H1 (cell line): ENCODE results near the gene CDK5. TPM values are rescaled to one million over a fixed set of nuclear protein-coding genes. Genes with fewer than 3 reads are reported as not detected.

Experiments
- CTCF ChIA-PET: fragments of 300-600 bp; sonication (Branson Sonifier 250); formaldehyde crosslinking; loops from one replicate; lab custom pipeline; 2021; ENCODE audit not compliant: partially characterized antibody; lab: Charles Lee
- POLR2A ChIA-PET: fragments of 300-600 bp; sonication (Branson Sonifier 250); formaldehyde crosslinking; loops from one replicate; lab custom pipeline; 2021; ENCODE audit warnings: inconsistent platforms; ENCODE audit not compliant: partially characterized antibody; lab: Charles Lee
- DNase-seq, 2 experiments: peaks; one replicate each; pipeline versions ENCODE4 v3.0.0 to v3.0.0-alpha.2; 2010 to 2022; ENCODE audit warnings: low spot score in 2 of 2, low read depth in 1 of 2, mixed read lengths in 1 of 2
- FAIRE-seq: peaks from 2 replicates; lab custom pipeline; 2011; peaks lifted over from hg19 to GRCh38; lab: Jason Lieb, UNC
- H2AFZ ChIP-seq: 2 replicates; pipeline ENCODE4 v1.8.1; 2012; ENCODE audit warnings: low read length, inconsistent platforms
- H2AK5ac ChIP-seq: 2 replicates; pipeline ENCODE4 v1.6.1; 2013; ENCODE audit warnings: low read depth, low read length
- H2BK120ac ChIP-seq: replicated peaks from 2 replicates; pipeline ENCODE3; 2013; ENCODE audit warnings: low read depth, low read length, inconsistent platforms
- H2BK12ac ChIP-seq: 2 replicates; pipeline ENCODE4 v1.6.1; 2013; ENCODE audit warnings: low read depth, low read length
- H2BK15ac ChIP-seq: 2 replicates; pipeline ENCODE4 v1.6.1; 2013; ENCODE audit warnings: low read length
- H2BK20ac ChIP-seq: 2 replicates; pipeline ENCODE4 v1.6.1; 2013; ENCODE audit warnings: low read length
- H2BK5ac ChIP-seq: 2 replicates; pipeline ENCODE4 v1.6.1; 2013; ENCODE audit warnings: low read depth, low read length
- H3K14ac ChIP-seq: 2 replicates; pipeline ENCODE4 v1.6.1; 2013; ENCODE audit warnings: inconsistent platforms; ENCODE audit not compliant: insufficient read length
- H3K18ac ChIP-seq: 2 replicates; pipeline ENCODE4 v1.6.1; 2013; ENCODE audit warnings: low read length; ENCODE audit errors: extremely low read depth
- H3K23ac ChIP-seq: 2 replicates; pipeline ENCODE4 v1.6.1; 2013; ENCODE audit warnings: inconsistent platforms; ENCODE audit not compliant: insufficient read length
- H3K23me2 ChIP-seq: 2 replicates; pipeline ENCODE4 v1.6.1; 2013; ENCODE audit warnings: low read depth, low read length
- H3K27ac ChIP-seq: 2 replicates; pipeline ENCODE4 v1.6.1; 2011; ENCODE audit warnings: low read depth, low read length, inconsistent platforms
- H3K27me3 ChIP-seq, 4 experiments: replicated peaks in 1 of 4; 1 replicate in 1 of 4; 2 replicates in 3 of 4; pipeline versions ENCODE4 v1.6.1 to v1.8.1; 2011 to 2013; ENCODE audit warnings: low read length in 3 of 4, mild to moderate bottlenecking in 3 of 4, inconsistent platforms in 2 of 4, mixed read lengths in 2 of 4, moderate library complexity in 1 of 4; ENCODE audit not compliant: control insufficient read depth in 3 of 4, insufficient read depth in 3 of 4; ENCODE audit errors: extremely low read depth in 1 of 4
- H3K36me3 ChIP-seq, 4 experiments: 2 replicates each; pipeline versions ENCODE4 v1.6.1 to v1.8.1; 2011 to 2013; ENCODE audit warnings: mild to moderate bottlenecking in 4 of 4, low read length in 3 of 4, moderate library complexity in 2 of 4, control low read depth in 1 of 4, inconsistent platforms in 1 of 4; ENCODE audit not compliant: insufficient read depth in 4 of 4, control insufficient read depth in 2 of 4
- H3K4ac ChIP-seq: replicated peaks from 2 replicates; pipeline ENCODE3; 2013; ENCODE audit warnings: low read length, low read depth, mixed read lengths, inconsistent platforms; ENCODE audit not compliant: insufficient read length
- H3K4me1 ChIP-seq, 4 experiments: replicated peaks in 1 of 4; 1 replicate in 1 of 4; 2 replicates in 3 of 4; pipeline versions ENCODE4 v1.6.1 to v1.8.1; 2011 to 2013; ENCODE audit warnings: low read length in 3 of 4, inconsistent platforms in 2 of 4, mixed read lengths in 1 of 4; ENCODE audit not compliant: insufficient read depth in 4 of 4, control insufficient read depth in 3 of 4
- H3K4me2 ChIP-seq, 2 experiments: 2 replicates each; pipeline versions ENCODE4 v1.6.1 to v1.8.1; 2011 to 2013; ENCODE audit warnings: low read depth in 2 of 2, low read length in 2 of 2, control low read depth in 1 of 2, inconsistent platforms in 1 of 2, mild to moderate bottlenecking in 1 of 2; ENCODE audit not compliant: insufficient read depth in 1 of 2
- H3K4me3 ChIP-seq, 4 experiments: fragments of 200-600, 300-600 bp in 1 of 4; sonication (generic), shearing (Covaris generic), sonication (Bioruptor Twin) in 1 of 4; 2 replicates each; pipeline versions ENCODE4 v1.5.1 to v1.8.1; 2011 to 2016; ENCODE audit warnings: low read length in 4 of 4, low read depth in 3 of 4, control low read depth in 2 of 4, inconsistent platforms in 2 of 4, mild to moderate bottlenecking in 2 of 4, mixed read lengths in 1 of 4, moderate library complexity in 1 of 4; ENCODE audit not compliant: insufficient read depth in 2 of 4; ENCODE audit errors: extremely low read depth in 1 of 4
- H3K56ac ChIP-seq: replicated peaks from 2 replicates; pipeline ENCODE3; 2013; ENCODE audit warnings: low read depth, mild to moderate bottlenecking, mixed read lengths, low read length, inconsistent platforms; ENCODE audit not compliant: insufficient read length
- H3K79me1 ChIP-seq: 2 replicates; pipeline ENCODE4 v1.6.1; 2013; ENCODE audit warnings: low read depth, low read length, control low read depth
- H3K79me2 ChIP-seq, 2 experiments: 2 replicates each; pipeline versions ENCODE4 v1.6.1 to v1.8.1; 2012 to 2013; ENCODE audit warnings: low read length in 2 of 2, mild to moderate bottlenecking in 2 of 2, inconsistent platforms in 1 of 2; ENCODE audit not compliant: insufficient read depth in 2 of 2, control insufficient read depth in 1 of 2
- H3K9ac ChIP-seq, 4 experiments: replicated peaks in 1 of 4; 1 replicate in 1 of 4; 2 replicates in 3 of 4; pipeline versions ENCODE4 v1.6.1 to v1.8.1; 2011 to 2013; ENCODE audit warnings: low read depth in 3 of 4, low read length in 3 of 4, control low read depth in 2 of 4, mild to moderate bottlenecking in 2 of 4, moderate library complexity in 2 of 4, inconsistent platforms in 1 of 4; ENCODE audit errors: extremely low read depth in 1 of 4
- H3K9me3 ChIP-seq, 2 experiments: 2 replicates each; pipeline versions ENCODE4 v1.6.1 to v1.8.1; 2012 to 2013; ENCODE audit warnings: mild to moderate bottlenecking in 2 of 2, moderate library complexity in 2 of 2, control low read depth in 1 of 2, inconsistent platforms in 1 of 2, low read depth in 1 of 2, low read length in 1 of 2, mixed read lengths in 1 of 2; ENCODE audit not compliant: insufficient read depth in 2 of 2
- H4K20me1 ChIP-seq, 2 experiments: replicated peaks in 1 of 2; 2 replicates each; pipeline versions ENCODE3 to v1.8.1; 2011 to 2013; ENCODE audit warnings: inconsistent platforms in 2 of 2, low read length in 2 of 2, mild to moderate bottlenecking in 1 of 2; ENCODE audit not compliant: insufficient read depth in 2 of 2, control insufficient read depth in 1 of 2
- H4K5ac ChIP-seq: 2 replicates; pipeline ENCODE4 v1.6.1; 2013; ENCODE audit warnings: low read length, low read depth, mixed read lengths, inconsistent platforms; ENCODE audit not compliant: insufficient read length
- H4K8ac ChIP-seq: 2 replicates; pipeline ENCODE4 v1.8.0; 2013; ENCODE audit warnings: mild to moderate bottlenecking, moderate library complexity, low read length, inconsistent platforms; ENCODE audit not compliant: insufficient read depth; ENCODE audit errors: extremely low read depth
- H4K91ac ChIP-seq: replicated peaks from 2 replicates; pipeline ENCODE3; 2013; ENCODE audit warnings: low read length, mixed read lengths, inconsistent platforms; ENCODE audit not compliant: insufficient read length
- ASH2L ChIP-seq: fragments of 200-600, 300-600 bp; sonication (generic); IDR thresholded peaks from one replicate; pipeline ENCODE4 v1.7.1; 2017; ENCODE audit warnings: low read length
- BRCA1 ChIP-seq: IDR thresholded peaks from 2 replicates; pipeline ENCODE4 v1.6.1; 2012; ENCODE audit warnings: low read depth, low read length, improper control_type of control experiment
- NANOG ChIP-seq: IDR thresholded peaks from 2 replicates; pipeline ENCODE4 v1.6.1; 2011; ENCODE audit warnings: low read length, low read depth, mild to moderate bottlenecking, inconsistent platforms; ENCODE audit not compliant: insufficient read depth, poor library complexity, severe bottlenecking
- POLR2AphosphoS5 ChIP-seq: IDR thresholded peaks from 2 replicates; pipeline ENCODE4 v1.6.1; 2011; ENCODE audit warnings: low read depth, low read length
- POU5F1 ChIP-seq: IDR thresholded peaks from 2 replicates; pipeline ENCODE4 v1.6.1; 2011; ENCODE audit warnings: low read depth, mild to moderate bottlenecking, low read length, moderate library complexity
- RXRA ChIP-seq: IDR thresholded peaks from 2 replicates; pipeline ENCODE4 v1.6.1; 2011; ENCODE audit warnings: low read depth, mild to moderate bottlenecking, low read length, moderate library complexity; ENCODE audit not compliant: insufficient read depth
- SAP30 ChIP-seq: fragments of 300-600 bp; sonication (generic); IDR thresholded peaks from 2 replicates; pipeline ENCODE4 v1.7.1; 2012; ENCODE audit warnings: low read length, moderate library complexity, mild to moderate bottlenecking, inconsistent platforms; ENCODE audit not compliant: insufficient read depth, insufficient replicate concordance
- SP4 ChIP-seq: IDR thresholded peaks from 2 replicates; pipeline ENCODE4 v1.6.1; 2012; ENCODE audit warnings: low read length, inconsistent platforms
- WGBS, 2 experiments: shearing (Covaris generic) in 1 of 2; methylation state at CpG; one replicate each; pipeline versions ENCODE4 v1.1.6 to v1.1.7; 2013 to 2015; ENCODE audit warnings: low lambda C conversion rate in 2 of 2, mixed read lengths in 2 of 2, inconsistent platforms in 1 of 2, low coverage in 1 of 2, missing lambda C conversion rate in 1 of 2; ENCODE audit not compliant: insufficient replicate concordance in 2 of 2, insufficient coverage in 1 of 2, insufficient read length in 1 of 2; ENCODE audit errors: extremely low coverage in 1 of 2, missing lambda C conversion rate in 1 of 2; 5-methylcytosine and 5-hydroxymethylcytosine counted together
- polyA plus RNA-seq, 7 experiments: library from polyadenylated mRNA; depleted of rRNA in 3 of 7; stranded (reverse) in 5 of 7; unstranded in 2 of 7; fragments of >200 nt in 5 of 7; fragments of 200-250 nt in 2 of 7; gene quantifications; 1 replicate in 5 of 7; 2 replicates in 1 of 7; 4 replicates in 1 of 7; pipeline versions ENCODE4 v1.2.1 to v1.2.3, GENCODE V29; 2011 to 2013; ENCODE audit warnings: missing spikeins in 2 of 7, mixed read lengths in 2 of 7
- total RNA-seq: library from RNA; stranded (reverse); fragmentation: NEBNext Ultra II Directional; extraction: Animal tissue kit (Norgen Biotek cat#: 25700); gene quantifications from 2 replicates; pipeline ENCODE4 v1.2.1, GENCODE V29; 2021
- TF ChIP-seq, protein P1 (sequence below): IDR thresholded peaks from 2 replicates; pipeline ENCODE4 v1.6.1; 2011; ENCODE audit warnings: low read depth, mild to moderate bottlenecking, low read length; ENCODE audit not compliant: insufficient read depth

The CDK5 gene
- total and polyA plus RNA-seq, 2 of the 8 experiments (the other 6 are each of a cell fraction or from before 2014, with no cell fraction given), result 22.8 to 37.2 TPM

DNA sequence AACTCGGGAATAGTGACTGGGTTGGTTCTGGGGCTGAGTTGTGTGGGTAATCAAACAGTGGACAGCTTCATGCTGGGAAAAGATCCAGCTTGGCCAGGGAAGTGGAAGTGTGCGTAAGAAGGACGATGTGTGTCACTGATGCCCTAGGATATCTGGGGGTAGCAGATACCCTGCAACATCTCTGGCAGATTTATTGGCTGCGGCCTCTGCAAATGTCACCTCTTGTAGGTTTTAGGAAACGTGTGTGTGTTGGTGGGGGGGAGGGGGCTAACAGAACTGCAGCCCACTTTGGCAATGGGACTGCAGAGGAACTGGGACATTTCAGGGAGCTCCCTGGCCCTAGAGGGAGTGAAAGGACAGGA lies 27.6 kb upstream of the CDK5 start:
- Histone ChIP-seq H4K91ac (peak overlapping the region; percentile 51), H3K9ac (no peak overlapping the region), H2AFZ (no peak overlapping the region), H3K27ac (no peak overlapping the region), H2BK120ac (no peak overlapping the region), H2BK20ac (no peak overlapping the region), H3K79me2 (peaks cover 0 to 26% of the 10 kb centered on the region in 2 experiments; a peak in 2 of 4 replicates), H3K79me1 (peaks cover 5% of the 10 kb centered on the region), H3K36me3 (no peaks in the 10 kb centered on the region), H2BK5ac (peak overlapping the region; percentile 42; the same call in 1 of the 2 replicates), H3K23ac (no peak overlapping the region), H3K18ac (0 out of 2 replicates have a peak overlapping the region, but pooled peaks have one; percentile 15), H3K23me2 (peaks cover 32% of the 10 kb centered on the region), H3K56ac (no peak overlapping the region), H3K4me1 (peaks cover 6 to 53% (median 31%) of the 10 kb centered on the region in 4 experiments), H2AK5ac (no peak overlapping the region), H3K4me2 (peak overlapping the region; percentile 78 to 85), H3K4ac (peak overlapping the region; percentile 46), H4K5ac (no peak overlapping the region), H2BK12ac (no peak overlapping the region; the same call in 1 of the 2 replicates), H2BK15ac (peak overlapping the region; percentile 88; the same call in 1 of the 2 replicates), H3K27me3 (peaks cover 0 to 26% (median 14%) of the 10 kb centered on the region in 4 experiments; a peak in 6 of 7 replicates), H3K9me3 (no peaks in the 10 kb centered on the region), H4K20me1 (peaks cover 19 to 27% of the 10 kb centered on the region in 2 experiments), H3K4me3 (peak overlapping the region in 3 of 4 experiments; percentile 48 to 64 (median 58); a peak in 5 of 8 replicates), H3K14ac (no peak overlapping the region), H4K8ac (no peak overlapping the region)
- ChIA-PET POLR2A (interaction anchor here (0.6 to 2.7 kb wide), 9 partner anchors 9 to 234 kb away, joined by 3 to 13 read pairs (median 4); partner anchors contain the start of genes ABCF2 and H2BK1), CTCF (interaction anchor here (0.8 to 15.1 kb wide), 12 partner anchors 8 to 142 kb away, joined by 3 to 448 read pairs (median 3); partner anchors contain the start of genes ABCF2 and SLC4A2)
- DNase-seq (no peak), FAIRE-seq (no peak)
- no peak for TF ChIP-seq ASH2L
- TF ChIP-seq POLR2AphosphoS5, result 0 out of 2 replicates have a peak, but pooled peaks have one; percentile 8
- TF ChIP-seq, protein P1, sequence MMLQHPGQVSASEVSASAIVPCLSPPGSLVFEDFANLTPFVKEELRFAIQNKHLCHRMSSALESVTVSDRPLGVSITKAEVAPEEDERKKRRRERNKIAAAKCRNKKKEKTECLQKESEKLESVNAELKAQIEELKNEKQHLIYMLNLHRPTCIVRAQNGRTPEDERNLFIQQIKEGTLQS, result no peak
- no peak for TF ChIP-seq NANOG
- TF ChIP-seq SP4, result 0 out of 2 replicates have a peak, but pooled peaks have one; percentile 14
- TF ChIP-seq RXRA, result no peak
- no peak for TF ChIP-seq SAP30
- no peak for TF ChIP-seq POU5F1
- no peak for TF ChIP-seq BRCA1
- 52% methylated on average over 5 of the region's 5 CpGs; no CpG with 5 or more reads in 1 of the 2 experiments for WGBS, 2 experiments
